ENCODE results near the gene RFPL3.

DNA sequence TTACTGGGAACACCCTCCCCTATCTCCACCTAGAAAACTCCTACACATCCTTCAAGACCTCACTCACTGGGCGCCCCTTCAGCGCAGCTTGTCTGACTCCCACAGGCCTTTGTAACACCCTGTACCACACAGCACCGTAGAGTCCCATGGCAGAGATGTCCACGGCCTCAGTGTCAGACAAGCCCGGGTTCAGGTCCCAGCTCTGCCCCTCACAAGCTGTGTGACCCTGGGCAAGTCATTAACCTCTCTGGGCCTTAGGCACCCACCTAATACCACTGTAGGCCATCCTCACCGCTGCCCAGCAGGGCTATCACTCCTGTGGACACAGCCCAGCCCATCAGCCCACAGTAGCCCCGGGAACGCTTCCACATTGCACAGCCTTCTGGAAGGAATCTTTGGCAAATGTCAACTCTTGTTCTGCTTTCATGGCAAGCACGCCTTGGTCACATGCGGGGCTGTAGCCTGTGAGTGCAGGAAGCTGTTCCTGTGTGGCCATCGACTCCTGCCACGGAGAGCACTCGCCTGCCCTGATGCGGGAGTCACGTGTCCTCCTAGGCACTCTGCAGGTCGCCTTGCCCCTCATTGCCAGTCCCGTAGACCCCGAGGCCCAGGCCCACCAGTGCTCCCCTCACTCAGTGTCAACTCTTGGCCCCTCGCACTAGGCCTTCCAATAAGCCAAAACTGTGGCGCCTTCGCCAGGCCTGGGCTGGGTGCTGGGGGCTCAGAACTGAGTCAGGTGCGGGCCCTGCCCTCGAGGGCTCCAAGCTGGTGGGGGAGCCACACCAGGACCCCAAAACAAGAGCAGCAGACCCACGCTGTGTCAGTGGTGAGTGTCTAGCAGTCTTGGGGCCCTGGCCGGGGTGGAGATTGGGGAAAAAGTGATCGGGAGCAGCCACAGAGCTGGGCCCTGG lies 32.9 kb upstream of the RFPL3 start:
- TF ChIP-seq POLR2A (IDR thresholded peaks at IDR 0.05) = no peak
- TF ChIP-seq, protein P1, sequence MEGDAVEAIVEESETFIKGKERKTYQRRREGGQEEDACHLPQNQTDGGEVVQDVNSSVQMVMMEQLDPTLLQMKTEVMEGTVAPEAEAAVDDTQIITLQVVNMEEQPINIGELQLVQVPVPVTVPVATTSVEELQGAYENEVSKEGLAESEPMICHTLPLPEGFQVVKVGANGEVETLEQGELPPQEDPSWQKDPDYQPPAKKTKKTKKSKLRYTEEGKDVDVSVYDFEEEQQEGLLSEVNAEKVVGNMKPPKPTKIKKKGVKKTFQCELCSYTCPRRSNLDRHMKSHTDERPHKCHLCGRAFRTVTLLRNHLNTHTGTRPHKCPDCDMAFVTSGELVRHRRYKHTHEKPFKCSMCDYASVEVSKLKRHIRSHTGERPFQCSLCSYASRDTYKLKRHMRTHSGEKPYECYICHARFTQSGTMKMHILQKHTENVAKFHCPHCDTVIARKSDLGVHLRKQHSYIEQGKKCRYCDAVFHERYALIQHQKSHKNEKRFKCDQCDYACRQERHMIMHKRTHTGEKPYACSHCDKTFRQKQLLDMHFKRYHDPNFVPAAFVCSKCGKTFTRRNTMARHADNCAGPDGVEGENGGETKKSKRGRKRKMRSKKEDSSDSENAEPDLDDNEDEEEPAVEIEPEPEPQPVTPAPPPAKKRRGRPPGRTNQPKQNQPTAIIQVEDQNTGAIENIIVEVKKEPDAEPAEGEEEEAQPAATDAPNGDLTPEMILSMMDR (IDR thresholded peaks at IDR 0.05) = no peak
